H9 (cell line): ENCODE measurements around the gene FOS. TPM values are rescaled to one million over a fixed set of nuclear protein-coding genes. Genes with fewer than 3 reads are reported as not detected.

ENCODE experiments used
- DNase-seq: peaks from one replicate; pipeline ENCODE4 v3.0.0-alpha.2; 2017
- H2AFZ ChIP-seq: one replicate; pipeline ENCODE4 v1.6.1; 2013; ENCODE audit warnings: mild to moderate bottlenecking, low read length, control low read depth, moderate library complexity
- H2AK5ac ChIP-seq: 2 replicates; pipeline ENCODE4 v1.6.1; 2013; ENCODE audit warnings: low read length, control low read depth, mixed read lengths; ENCODE audit not compliant: insufficient read length
- H2BK120ac ChIP-seq: one replicate; pipeline ENCODE4 v1.6.1; 2013; ENCODE audit warnings: low read depth, mild to moderate bottlenecking, low read length, control low read depth, inconsistent platforms; ENCODE audit not compliant: poor library complexity, severe bottlenecking
- H2BK12ac ChIP-seq: 2 replicates; pipeline ENCODE4 v1.6.1; 2013; ENCODE audit warnings: low read length, control low read depth, mixed read lengths, low read depth; ENCODE audit not compliant: insufficient read length
- H2BK15ac ChIP-seq: 2 replicates; pipeline ENCODE4 v1.6.1; 2013; ENCODE audit warnings: low read depth, low read length, control low read depth
- H2BK20ac ChIP-seq: one replicate; pipeline ENCODE4 v1.6.1; 2013; ENCODE audit warnings: low read depth, mild to moderate bottlenecking, low read length, control low read depth, inconsistent platforms; ENCODE audit not compliant: poor library complexity, severe bottlenecking
- H2BK5ac ChIP-seq: 2 replicates; pipeline ENCODE4 v1.6.1; 2013; ENCODE audit warnings: low read length, control low read depth, mixed read lengths; ENCODE audit not compliant: insufficient read length
- H3K14ac ChIP-seq: 2 replicates; pipeline ENCODE4 v1.6.1; 2013; ENCODE audit warnings: low read length, control low read depth; ENCODE audit not compliant: insufficient read depth
- H3K18ac ChIP-seq: 2 replicates; pipeline ENCODE4 v1.6.1; 2013; ENCODE audit warnings: low read depth, mild to moderate bottlenecking, mixed read lengths, low read length, control low read depth; ENCODE audit not compliant: insufficient read length
- H3K23ac ChIP-seq: 2 replicates; pipeline ENCODE4 v1.6.1; 2013; ENCODE audit warnings: low read length, control low read depth, mixed read lengths, low read depth; ENCODE audit not compliant: insufficient read length
- H3K23me2 ChIP-seq: 2 replicates; pipeline ENCODE4 v1.6.1; 2013; ENCODE audit warnings: low read depth, mild to moderate bottlenecking, mixed read lengths, low read length, control low read depth; ENCODE audit not compliant: insufficient read length, poor library complexity, severe bottlenecking
- H3K27ac ChIP-seq: 2 replicates; pipeline ENCODE4 v1.5.1; 2013; ENCODE audit warnings: low read length, control low read depth, mixed read lengths, low read depth; ENCODE audit not compliant: insufficient read length
- H3K27me3 ChIP-seq: 2 replicates; pipeline ENCODE4 v1.6.1; 2013; ENCODE audit warnings: low read length, control low read depth, inconsistent platforms; ENCODE audit not compliant: insufficient read depth
- H3K4ac ChIP-seq: 2 replicates; pipeline ENCODE4 v1.6.1; 2013; ENCODE audit warnings: low read depth, mild to moderate bottlenecking, control low read depth, inconsistent platforms, low read length, moderate library complexity
- H3K4me1 ChIP-seq: 2 replicates; pipeline ENCODE4 v1.6.1; 2013; ENCODE audit warnings: low read length, control low read depth, inconsistent platforms; ENCODE audit not compliant: insufficient read depth
- H3K4me2 ChIP-seq: 2 replicates; pipeline ENCODE4 v1.6.1; 2013; ENCODE audit warnings: low read length, control low read depth, mixed read lengths; ENCODE audit not compliant: insufficient read length, insufficient read depth
- H3K56ac ChIP-seq: 2 replicates; pipeline ENCODE4 v1.6.1; 2013; ENCODE audit warnings: low read depth, mild to moderate bottlenecking, mixed read lengths, low read length, control low read depth; ENCODE audit not compliant: insufficient read length
- H3K79me1 ChIP-seq: 2 replicates; pipeline ENCODE4 v1.6.1; 2013; ENCODE audit warnings: low read depth, mild to moderate bottlenecking, moderate library complexity, low read length, control low read depth, inconsistent platforms; ENCODE audit not compliant: insufficient read depth, poor library complexity, severe bottlenecking
- H3K79me2 ChIP-seq: 2 replicates; pipeline ENCODE4 v1.6.1; 2013; ENCODE audit warnings: low read length, control low read depth, inconsistent platforms; ENCODE audit not compliant: insufficient read depth
- H3K9ac ChIP-seq: 2 replicates; pipeline ENCODE4 v1.6.1; 2013; ENCODE audit warnings: low read length, control low read depth, mixed read lengths; ENCODE audit not compliant: insufficient read length; ENCODE audit errors: extremely low read depth
- H3K9me3 ChIP-seq: one replicate; pipeline ENCODE4 v1.6.1; 2013; ENCODE audit warnings: low read depth, low read length, inconsistent platforms; ENCODE audit not compliant: control insufficient read depth
- H3T11ph ChIP-seq: one replicate; pipeline ENCODE4 v1.6.1; 2013; ENCODE audit warnings: mild to moderate bottlenecking, low read length, control low read depth, inconsistent platforms
- H4K20me1 ChIP-seq: one replicate; pipeline ENCODE4 v1.6.1; 2013; ENCODE audit not compliant: control insufficient read depth, insufficient read length, insufficient read depth
- H4K5ac ChIP-seq: 2 replicates; pipeline ENCODE4 v1.6.1; 2013; ENCODE audit warnings: low read depth, mild to moderate bottlenecking, mixed read lengths, low read length, control low read depth; ENCODE audit not compliant: insufficient read length
- H4K8ac ChIP-seq: replicated peaks from 2 replicates; pipeline ENCODE4 v1.6.1; 2013; ENCODE audit warnings: low read length, control low read depth, mixed read lengths, low read depth; ENCODE audit not compliant: insufficient read length
- H4K91ac ChIP-seq: 2 replicates; pipeline ENCODE4 v1.6.1; 2013; ENCODE audit warnings: low read depth, mild to moderate bottlenecking, moderate library complexity, mixed read lengths, low read length, control low read depth; ENCODE audit not compliant: insufficient read length
- H3K27ac Mint-ChIP-seq, 3 experiments: 2 replicates in 2 of 3; 3 replicates in 1 of 3; pipeline ENCODE4 v1.8.0; 2020 to 2021; ENCODE audit warnings: mixed read lengths in 3 of 3, mild to moderate bottlenecking in 1 of 3, moderate library complexity in 1 of 3
- H3K27me3 Mint-ChIP-seq: 2 replicates; pipeline ENCODE4 v1.8.0; 2021; ENCODE audit warnings: low read depth, mild to moderate bottlenecking, moderate library complexity, mixed read lengths
- H3K36me3 Mint-ChIP-seq, 3 experiments: 2 replicates in 2 of 3; 3 replicates in 1 of 3; pipeline ENCODE4 v1.8.0; 2020 to 2021; ENCODE audit warnings: low read depth in 3 of 3, mixed read lengths in 3 of 3; ENCODE audit not compliant: insufficient read depth in 1 of 3
- H3K4me1 Mint-ChIP-seq, 2 experiments: 2 replicates each; pipeline ENCODE4 v1.8.0; 2020; ENCODE audit warnings: mixed read lengths in 2 of 2
- H3K4me3 Mint-ChIP-seq, 2 experiments: 2 replicates in 1 of 2; 3 replicates in 1 of 2; pipeline ENCODE4 v1.8.0; 2020 to 2021; ENCODE audit warnings: mild to moderate bottlenecking in 2 of 2, mixed read lengths in 2 of 2, moderate library complexity in 1 of 2
- H3K9me3 Mint-ChIP-seq, 2 experiments: 2 replicates in 1 of 2; 3 replicates in 1 of 2; pipeline ENCODE4 v1.8.0; 2020; ENCODE audit warnings: mild to moderate bottlenecking in 2 of 2, mixed read lengths in 2 of 2, moderate library complexity in 1 of 2
- CTCF ChIP-seq: fragments of 200-600 bp; sonication (generic); conservative IDR thresholded peaks from 3 replicates; pipeline ENCODE4 v1.8.0; 2021; ENCODE audit warnings: antibody characterized with exemption, mild to moderate bottlenecking
- WGBS: extraction: QIAGEN DNeasy Blood & Tissue Kit; methylation state at CpG from one replicate; pipeline ENCODE4 v1.1.7; 2013; ENCODE audit warnings: missing lambda C conversion rate, low lambda C conversion rate, mixed read lengths; ENCODE audit not compliant: insufficient read length; ENCODE audit errors: extremely low coverage; 5-methylcytosine and 5-hydroxymethylcytosine counted together
- total RNA-seq: library from RNA; stranded (reverse); gene quantifications from 2 replicates; pipeline ENCODE4 v1.2.1, GENCODE V29; 2021

Gene FOS
- total RNA-seq, 1 experiment from 2014 or later: 33.9 TPM

GRCh38 chr14:75232191-75232590 lies 46.4 kb upstream of the FOS start:
- no peak overlapping the region for H3K9ac ChIP-seq
- no peak overlapping the region for H3K23ac ChIP-seq
- H3K27me3 ChIP-seq: no peaks in the 10 kb centered on the region
- no peaks in the 10 kb centered on the region for H3K27me3 Mint-ChIP-seq
- H3K79me2 ChIP-seq: no peaks in the 10 kb centered on the region
- no peak overlapping the region for H2BK20ac ChIP-seq
- no peak for TF ChIP-seq CTCF
- no peak overlapping the region for H2BK5ac ChIP-seq
- H2AFZ ChIP-seq: no peak overlapping the region
- H3K4me1 ChIP-seq: peaks cover 5% of the 10 kb centered on the region; the same call in 1 of the 2 replicates
- no peak overlapping the region for H3K4me3 Mint-ChIP-seq
- no peak overlapping the region for H2BK12ac ChIP-seq
- no peak overlapping the region for H3K4ac ChIP-seq
- H2BK15ac ChIP-seq: no peak overlapping the region
- no peak overlapping the region for H3K4me2 ChIP-seq
- peaks cover 23 to 34% of the 10 kb centered on the region in 2 experiments for H3K4me1 Mint-ChIP-seq
- no peak overlapping the region for H3K56ac ChIP-seq
- no peaks in the 10 kb centered on the region for H3K23me2 ChIP-seq
- H3T11ph ChIP-seq: no peak overlapping the region
- no peak overlapping the region for H2BK120ac ChIP-seq
- H3K36me3 Mint-ChIP-seq: no peaks in the 10 kb centered on the region
- H3K9me3 Mint-ChIP-seq: no peaks in the 10 kb centered on the region
- H3K27ac ChIP-seq: no peak overlapping the region
- WGBS: no CpG with 5 or more reads among the region's 1 CpG
- H4K5ac ChIP-seq: no peak overlapping the region
- H3K79me1 ChIP-seq: no peaks in the 10 kb centered on the region
- H4K8ac ChIP-seq: no peak overlapping the region
- H2AK5ac ChIP-seq: no peak overlapping the region
- H3K18ac ChIP-seq: no peak overlapping the region
- no peak overlapping the region for H3K14ac ChIP-seq
- H3K27ac Mint-ChIP-seq: peak overlapping the region in 1 of 3 experiments; percentile 82; a peak in 2 of 7 replicates
- no peaks in the 10 kb centered on the region for H3K9me3 ChIP-seq
- H4K20me1 ChIP-seq: no peaks in the 10 kb centered on the region
- DNase-seq: no peak
- no peak overlapping the region for H4K91ac ChIP-seq
